ENCODE measurements around the gene ACADS. TPM values are rescaled to one million over a fixed set of nuclear protein-coding genes. Genes with fewer than 3 reads are reported as not detected.

The ACADS gene
- total RNA-seq, 1 donor from 2014 or later: 7.2 TPM

- DNase-seq (ENCODE audit: low spot score): no peak
- peaks cover 42% of the 10 kb centered on the region for H3K36me3 Mint-ChIP-seq (ENCODE audit: low read depth)
- peak overlapping the region; percentile 37 for H3K27ac Mint-ChIP-seq (ENCODE audit: unreplicated experiment)
- H3K9me3 Mint-ChIP-seq (ENCODE audit: low read depth): no peaks in the 10 kb centered on the region
- TF ChIP-seq CTCF (IDR thresholded peaks at IDR 0.05): no peak
- peaks cover 25% of the 10 kb centered on the region for H3K4me1 Mint-ChIP-seq (ENCODE audit: low read depth)
- no peak overlapping the region for H3K4me3 Mint-ChIP-seq (ENCODE audit: unreplicated experiment)
- no peaks in the 10 kb centered on the region for H3K27me3 Mint-ChIP-seq (ENCODE audit: low read depth)
Observed at GRCh38 chr12:120720987-120721801, 4.4 kb upstream of the ACADS start.

GRCh38 chr12:120721866-120722265 lies 3.8 kb upstream of the ACADS start:
- no peak for DNase-seq (ENCODE audit: low spot score)
- Mint-ChIP-seq H3K4me1 (ENCODE audit: low read depth) (peaks cover 31% of the 10 kb centered on the region), H3K27ac (ENCODE audit: unreplicated experiment) (no peak overlapping the region), H3K36me3 (ENCODE audit: low read depth) (peaks cover 36% of the 10 kb centered on the region), H3K9me3 (ENCODE audit: low read depth) (no peaks in the 10 kb centered on the region), H3K27me3 (ENCODE audit: low read depth) (no peaks in the 10 kb centered on the region), H3K4me3 (ENCODE audit: unreplicated experiment) (no peak overlapping the region)
- no peak for TF ChIP-seq CTCF (IDR thresholded peaks at IDR 0.05)

GRCh38 chr12:120722784-120723183 lies 2.8 kb upstream of the ACADS start:
- DNase-seq (ENCODE audit: low spot score): no peak
- H3K36me3 Mint-ChIP-seq (ENCODE audit: low read depth): peaks cover 34% of the 10 kb centered on the region

GRCh38 chr12:120724720-120725119 lies 906 bp upstream of the ACADS start:
- Mint-ChIP-seq H3K36me3 (ENCODE audit: low read depth) (peaks cover 22% of the 10 kb centered on the region), H3K4me3 (ENCODE audit: unreplicated experiment) (peak overlapping the region; percentile 80), H3K27me3 (ENCODE audit: low read depth) (no peaks in the 10 kb centered on the region), H3K4me1 (ENCODE audit: low read depth) (peaks cover 27% of the 10 kb centered on the region), H3K27ac (ENCODE audit: unreplicated experiment) (peak overlapping the region; percentile 67), H3K9me3 (ENCODE audit: low read depth) (no peaks in the 10 kb centered on the region)
- no peak for DNase-seq (ENCODE audit: low spot score)
- no peak for TF ChIP-seq CTCF (IDR thresholded peaks at IDR 0.05)

More at GRCh38 chr12:120722784-120723183, 2.8 kb upstream of the ACADS start:
- no peak for TF ChIP-seq CTCF (IDR thresholded peaks at IDR 0.05)
- H3K9me3 Mint-ChIP-seq (ENCODE audit: low read depth): no peaks in the 10 kb centered on the region
- H3K4me1 Mint-ChIP-seq (ENCODE audit: low read depth): peaks cover 31% of the 10 kb centered on the region
- H3K4me3 Mint-ChIP-seq (ENCODE audit: unreplicated experiment): no peak overlapping the region
- no peaks in the 10 kb centered on the region for H3K27me3 Mint-ChIP-seq (ENCODE audit: low read depth)
- H3K27ac Mint-ChIP-seq (ENCODE audit: unreplicated experiment): no peak overlapping the region

GRCh38 chr12:120725151-120725658 lies 421 bp upstream of the ACADS start:
- DNase-seq (ENCODE audit: low spot score): no peak
- peaks cover 27% of the 10 kb centered on the region for H3K4me1 Mint-ChIP-seq (ENCODE audit: low read depth)
- peaks cover 18% of the 10 kb centered on the region for H3K36me3 Mint-ChIP-seq (ENCODE audit: low read depth)
- H3K4me3 Mint-ChIP-seq (ENCODE audit: unreplicated experiment): peak overlapping the region; percentile 80
- peak overlapping the region; percentile 67 for H3K27ac Mint-ChIP-seq (ENCODE audit: unreplicated experiment)
- no peaks in the 10 kb centered on the region for H3K27me3 Mint-ChIP-seq (ENCODE audit: low read depth)
- no peaks in the 10 kb centered on the region for H3K9me3 Mint-ChIP-seq (ENCODE audit: low read depth)
- no peak for TF ChIP-seq CTCF (IDR thresholded peaks at IDR 0.05)
